Right lobe of liver (tissue), 6 donors: ENCODE data around the gene TUB. TPM values are rescaled to one million over a fixed set of nuclear protein-coding genes. Genes with fewer than 3 reads are reported as not detected.

Experiments used
- ATAC-seq, 4 donors: fragments of 200-7000 bp; cut with Tn5 transposase; one replicate each; pipeline ENCODE4 v1.9.1; 2020; ENCODE audit warnings: mild to moderate bottlenecking in 4 of 4, moderate library complexity in 4 of 4
- DNase-seq, 3 donors: peaks; one replicate each; pipeline ENCODE4 v3.0.0-alpha.2; 2020
- H3K27ac ChIP-seq, 3 donors: fragments of 200-600 bp; one replicate each; pipeline ENCODE4 v1.8.0; 2022
- H3K27me3 ChIP-seq, 2 donors: fragments of 200-600 bp; one replicate each; pipeline ENCODE4 v1.8.0; 2022
- H3K36me3 ChIP-seq, 4 donors: fragments of 200-600 bp; sonication (generic) in 1 of 4; one replicate each; pipeline versions ENCODE4 v1.5.1 to v1.8.0; 2017 to 2022; ENCODE audit warnings: control low read depth in 1 of 4
- H3K4me1 ChIP-seq, 4 donors: fragments of 200-600 bp; sonication (generic) in 1 of 4; one replicate each; pipeline versions ENCODE4 v1.5.1 to v1.8.0; 2017 to 2022; ENCODE audit warnings: control low read depth in 1 of 4
- H3K4me3 ChIP-seq, 3 donors: fragments of 200-600 bp; one replicate each; pipeline ENCODE4 v1.8.0; 2022
- H3K9me3 ChIP-seq, 4 donors: fragments of 200-600 bp; sonication (generic) in 1 of 4; one replicate each; pipeline versions ENCODE4 v1.5.1 to v1.8.0; 2017 to 2022; ENCODE audit warnings: control low read depth in 1 of 4
- POLR2A ChIP-seq: fragments of 450-650 bp; IDR thresholded peaks from one replicate; pipeline ENCODE4 v1.6.1; 2017; ENCODE audit warnings: antibody characterized with exemption, mild to moderate bottlenecking
- WGBS: methylation state at CpG from one replicate; pipeline ENCODE4 v1.1.6; 2018; ENCODE audit warnings: low coverage, low lambda C conversion rate; ENCODE audit not compliant: insufficient coverage; ENCODE audit errors: missing lambda C conversion rate; 5-methylcytosine and 5-hydroxymethylcytosine counted together
- intact Hi-C, 2 donors: fragments of 100-400 bp; cut with DNase I; formaldehyde crosslinking; loops; one replicate each; pipeline versions ENCODE4 v1.11.2 to v1.14.1; 2022
- total RNA-seq, 6 experiments: library from RNA; depleted of rRNA in 2 of 6; stranded (reverse); fragments of >200 nt in 2 of 6; fragmentation: NEBNext Ultra II Directional in 3 of 6; extraction: Animal tissue kit (Norgen Biotek cat#: 25700) in 3 of 6; gene quantifications; one replicate each; pipeline versions ENCODE4 v1.1.0 to v1.2.4, GENCODE V29; 2016 to 2023
- TF ChIP-seq, protein P1 (sequence below), 4 donors: fragments of 200-600 bp in 3 of 4; fragments of 450-650 bp in 1 of 4; IDR thresholded peaks; one replicate each; pipeline versions ENCODE4 v1.5.1 to v1.8.0; 2016 to 2022; ENCODE audit warnings: antibody characterized with exemption in 4 of 4, mild to moderate bottlenecking in 2 of 4
- donor health status: DM: no; HTN: yes; CAD: no.
- donor health status: DM: no; HTN: no; CAD: no.
- donor health status: DM: no; HTN: no; CAD: no.
- donor health status: DM: no; HTN: yes; CAD: no.
- donor health status: DM: no; HTN: yes; CAD: no.

The TUB gene
- total RNA-seq, 6 experiments from 2014 or later: 0.42 to 3.1 (median 0.89) TPM

DNA sequence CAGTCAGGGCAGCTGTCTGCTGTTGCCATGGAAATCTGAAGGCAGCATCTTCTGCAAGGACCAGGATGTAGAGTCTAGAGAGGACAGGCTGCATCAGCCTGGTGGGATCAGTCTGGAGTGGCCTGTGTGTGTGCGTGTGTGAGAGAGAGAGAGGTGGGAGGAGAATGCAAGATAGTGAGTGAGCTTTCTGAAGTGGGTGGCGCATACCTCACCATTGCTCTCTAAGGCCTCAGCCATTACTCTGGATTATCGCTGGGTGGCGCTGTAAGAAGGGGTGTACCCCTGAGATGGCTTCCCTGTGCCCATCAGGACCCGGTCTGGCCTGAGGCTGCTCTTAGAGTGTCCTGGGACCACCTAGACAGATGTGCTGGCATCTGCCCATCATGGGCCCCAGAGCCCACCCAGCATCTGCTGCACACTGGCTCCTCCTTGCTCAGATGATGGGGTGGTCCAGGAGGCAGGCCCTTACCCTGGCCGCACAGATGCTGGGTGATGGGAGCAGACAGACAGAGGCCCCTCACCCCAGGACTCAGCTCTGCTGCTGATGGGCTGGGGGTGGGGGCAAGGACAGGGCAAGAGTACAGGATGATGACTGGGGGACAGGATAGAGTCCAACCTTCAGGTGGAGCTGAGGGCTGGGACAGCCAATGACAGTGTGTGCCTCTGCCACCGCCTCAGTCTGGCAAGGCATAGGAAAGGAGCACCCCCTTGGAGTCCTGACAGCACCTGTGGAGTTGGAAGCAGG, 25.7 kb upstream of the TUB start:
- H3K36me3 ChIP-seq: no peaks in the 10 kb centered on the region
- ATAC-seq: peak in 3 of 4 donors; percentile 10 to 59 (median 50)
- H3K4me3 ChIP-seq: no peak overlapping the region
- no peaks in the 10 kb centered on the region for H3K27me3 ChIP-seq
- WGBS: 55% methylated on average over 4 of the region's 7 CpGs
- no peaks in the 10 kb centered on the region for H3K4me1 ChIP-seq
- peak in 1 of 3 donors; percentile 45 for DNase-seq
- intact Hi-C loops: no loop called here
- TF ChIP-seq, protein P1, sequence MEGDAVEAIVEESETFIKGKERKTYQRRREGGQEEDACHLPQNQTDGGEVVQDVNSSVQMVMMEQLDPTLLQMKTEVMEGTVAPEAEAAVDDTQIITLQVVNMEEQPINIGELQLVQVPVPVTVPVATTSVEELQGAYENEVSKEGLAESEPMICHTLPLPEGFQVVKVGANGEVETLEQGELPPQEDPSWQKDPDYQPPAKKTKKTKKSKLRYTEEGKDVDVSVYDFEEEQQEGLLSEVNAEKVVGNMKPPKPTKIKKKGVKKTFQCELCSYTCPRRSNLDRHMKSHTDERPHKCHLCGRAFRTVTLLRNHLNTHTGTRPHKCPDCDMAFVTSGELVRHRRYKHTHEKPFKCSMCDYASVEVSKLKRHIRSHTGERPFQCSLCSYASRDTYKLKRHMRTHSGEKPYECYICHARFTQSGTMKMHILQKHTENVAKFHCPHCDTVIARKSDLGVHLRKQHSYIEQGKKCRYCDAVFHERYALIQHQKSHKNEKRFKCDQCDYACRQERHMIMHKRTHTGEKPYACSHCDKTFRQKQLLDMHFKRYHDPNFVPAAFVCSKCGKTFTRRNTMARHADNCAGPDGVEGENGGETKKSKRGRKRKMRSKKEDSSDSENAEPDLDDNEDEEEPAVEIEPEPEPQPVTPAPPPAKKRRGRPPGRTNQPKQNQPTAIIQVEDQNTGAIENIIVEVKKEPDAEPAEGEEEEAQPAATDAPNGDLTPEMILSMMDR (IDR thresholded peaks at IDR 0.05): no peak
- no peak for TF ChIP-seq POLR2A
- no peaks in the 10 kb centered on the region for H3K9me3 ChIP-seq
- no peak overlapping the region for H3K27ac ChIP-seq

DNA sequence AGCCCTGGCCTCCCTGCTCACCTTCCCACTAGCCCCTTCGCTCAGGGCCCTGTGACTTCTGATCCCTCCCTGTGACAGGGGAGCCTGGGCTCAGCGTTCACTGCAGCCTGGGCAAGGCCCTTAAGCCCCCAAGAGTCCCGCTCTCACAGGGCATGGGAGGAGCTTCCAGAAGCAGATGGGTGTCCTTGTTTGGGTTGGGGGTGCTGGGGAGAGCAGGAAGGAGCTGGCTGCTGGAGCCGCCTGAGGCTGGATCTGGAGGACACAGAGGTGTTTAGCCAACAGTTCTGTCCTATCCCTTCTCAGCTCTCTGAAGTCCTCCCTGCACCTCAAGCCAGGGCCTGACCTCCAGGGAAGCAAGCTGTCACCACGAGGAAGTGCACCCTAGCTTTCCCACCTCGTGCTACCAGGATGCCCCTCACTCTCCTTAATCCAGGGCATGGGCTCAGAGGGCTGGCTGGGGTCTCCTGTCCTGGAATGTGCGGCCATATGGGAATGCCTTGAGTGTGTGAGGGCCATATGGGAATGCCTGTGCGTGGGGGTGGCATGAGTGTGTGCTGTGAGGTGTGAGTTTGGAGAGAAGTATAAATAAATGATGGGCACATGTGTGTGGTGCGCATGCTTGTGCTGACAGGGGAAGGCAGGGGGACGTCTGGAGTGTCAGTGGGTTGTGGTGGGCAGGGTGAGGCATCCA, 25.0 kb upstream of the TUB start:
- DNase-seq (no peak), ATAC-seq (no peak)
- Histone ChIP-seq H3K4me3 (no peak overlapping the region), H3K4me1 (no peaks in the 10 kb centered on the region), H3K27ac (no peak overlapping the region), H3K9me3 (no peaks in the 10 kb centered on the region), H3K36me3 (no peaks in the 10 kb centered on the region), H3K27me3 (no peaks in the 10 kb centered on the region)
- TF ChIP-seq POLR2A: no peak
- TF ChIP-seq, protein P1 (IDR thresholded peaks at IDR 0.05): no peak
- WGBS: 91% methylated on average over 4 of the region's 10 CpGs
- intact Hi-C loops: no loop called here

DNA sequence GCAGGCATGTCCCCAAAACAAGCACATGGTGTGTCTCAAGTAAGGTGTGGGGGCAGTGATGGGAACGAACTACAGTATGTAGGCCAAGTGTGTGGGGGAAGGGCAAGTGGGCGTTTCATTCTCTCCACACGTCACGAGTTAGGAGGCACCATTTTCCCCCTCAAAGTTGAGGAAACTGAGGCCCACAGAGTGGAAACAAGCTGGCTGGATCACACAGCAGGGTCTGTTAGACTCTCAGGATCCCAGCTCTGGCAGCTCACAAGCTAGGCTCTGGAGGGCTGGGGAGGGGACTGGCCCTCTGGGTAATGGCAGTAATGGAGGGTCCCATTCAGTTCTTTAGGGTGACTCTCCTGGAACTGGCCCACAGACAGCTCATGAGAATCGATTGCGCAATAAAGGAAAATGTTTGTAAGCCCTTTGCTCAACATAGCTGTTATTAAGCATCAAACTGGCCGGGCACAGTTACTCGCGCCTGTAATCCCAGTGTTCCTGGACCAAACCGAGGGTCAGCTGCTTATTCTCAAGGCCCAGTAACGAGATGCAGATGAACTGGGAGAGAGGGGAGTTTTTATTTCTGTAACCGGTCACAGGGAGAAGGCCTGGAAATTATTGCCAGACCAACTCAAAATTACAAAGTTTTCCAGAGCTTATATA, 24.1 kb upstream of the TUB start:
- TF ChIP-seq, protein P1 (IDR thresholded peaks at IDR 0.05): no peak
- TF ChIP-seq POLR2A: no peak
- H3K27ac ChIP-seq: peak overlapping the region in 2 of 3 donors; percentile 15 to 26
- no peaks in the 10 kb centered on the region for H3K36me3 ChIP-seq

DNA sequence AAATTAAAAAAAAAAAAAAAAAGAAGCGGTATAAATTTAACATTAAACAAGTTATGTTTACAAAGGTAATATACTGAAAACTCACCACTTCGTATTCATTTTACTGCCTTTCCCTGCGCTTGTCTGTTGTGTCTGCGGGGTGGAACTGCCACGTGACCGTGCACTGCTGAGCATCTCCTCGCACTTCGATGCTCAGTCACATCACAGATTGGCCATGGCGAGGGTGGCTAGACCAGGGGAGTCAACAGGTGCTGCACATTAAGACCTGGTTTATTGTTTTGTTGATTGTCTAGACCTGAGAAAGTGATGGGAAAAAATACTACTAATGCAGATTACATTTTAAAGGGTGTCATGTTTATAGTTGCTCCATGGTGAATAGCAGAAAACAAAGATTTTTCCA, 22.8 kb upstream of the TUB start:
- no peak overlapping the region for H3K27ac ChIP-seq

More for the DNA sequence above, 24.1 kb upstream of the TUB start:
- H3K9me3 ChIP-seq: no peaks in the 10 kb centered on the region
- H3K4me1 ChIP-seq: no peaks in the 10 kb centered on the region
- H3K4me3 ChIP-seq: no peak overlapping the region
- WGBS: 16% methylated on average over 7 of the region's 12 CpGs
- intact Hi-C loops: no loop called here
- peak; percentile 60 to 93 (median 77) for ATAC-seq
- no peaks in the 10 kb centered on the region for H3K27me3 ChIP-seq
- DNase-seq: peak in 2 of 3 donors; percentile 42 to 45

More for the DNA sequence above, 22.8 kb upstream of the TUB start:
- ATAC-seq (no peak), DNase-seq (peak in 1 of 3 donors; percentile 30)
- intact Hi-C loops: no loop called here
- Histone ChIP-seq H3K4me1 (no peaks in the 10 kb centered on the region), H3K27me3 (no peaks in the 10 kb centered on the region), H3K4me3 (no peak overlapping the region), H3K9me3 (no peaks in the 10 kb centered on the region), H3K36me3 (no peaks in the 10 kb centered on the region)
- 89% methylated on average over 9 of the region's 9 CpGs for WGBS
- TF ChIP-seq, protein P1 (IDR thresholded peaks at IDR 0.05): no peak
- no peak for TF ChIP-seq POLR2A
